NCI-H510A (cell line): ENCODE results near the gene ST6GALNAC5.
"Not testable (repeated sequence)": the region's sequence is repeated elsewhere in the genome, so short reads cannot be mapped to it uniquely, and the experiment has no call there.

ENCODE experiments used
- DNase-seq: peaks from one replicate; lab custom pipeline; 2025; lab: John Stamatoyannopoulos, UW

The ST6GALNAC5 gene

DNA sequence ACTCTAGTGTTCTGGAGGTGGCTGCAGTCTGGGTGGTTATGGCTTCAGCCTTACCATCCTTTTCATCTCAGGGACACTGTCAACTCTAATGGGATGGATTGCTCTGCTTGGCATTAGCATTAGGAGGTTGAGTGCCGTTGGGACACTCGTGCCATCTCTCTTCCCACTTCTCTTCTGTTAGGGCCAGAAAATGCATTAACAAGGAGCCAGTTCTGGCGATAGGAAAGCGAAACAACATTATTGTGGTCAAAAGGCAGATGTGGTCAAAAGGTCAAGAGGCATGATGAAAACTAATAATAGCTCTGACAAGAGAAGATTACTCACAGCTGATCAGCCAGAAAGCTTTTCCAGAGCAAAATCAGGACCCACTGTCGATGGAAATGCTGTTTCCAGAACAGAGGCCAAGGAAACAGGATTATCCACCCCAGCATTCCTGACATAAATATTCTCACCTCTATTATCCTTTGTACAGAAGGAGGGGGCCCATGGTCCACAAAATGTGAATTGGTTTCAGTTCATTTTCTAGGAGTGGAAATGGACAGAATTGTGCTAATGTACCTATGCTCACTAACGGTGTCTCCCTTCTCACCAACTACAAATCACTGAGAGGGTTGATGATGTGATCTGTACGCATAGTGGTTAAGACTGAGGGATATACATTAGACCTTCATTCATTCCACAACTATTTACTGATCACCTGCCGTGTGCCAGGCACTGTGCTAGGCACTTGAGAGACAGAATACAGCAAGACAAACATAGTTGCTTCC, 72.0 kb downstream of the ST6GALNAC5 start:
- DNase-seq = no peak

DNA sequence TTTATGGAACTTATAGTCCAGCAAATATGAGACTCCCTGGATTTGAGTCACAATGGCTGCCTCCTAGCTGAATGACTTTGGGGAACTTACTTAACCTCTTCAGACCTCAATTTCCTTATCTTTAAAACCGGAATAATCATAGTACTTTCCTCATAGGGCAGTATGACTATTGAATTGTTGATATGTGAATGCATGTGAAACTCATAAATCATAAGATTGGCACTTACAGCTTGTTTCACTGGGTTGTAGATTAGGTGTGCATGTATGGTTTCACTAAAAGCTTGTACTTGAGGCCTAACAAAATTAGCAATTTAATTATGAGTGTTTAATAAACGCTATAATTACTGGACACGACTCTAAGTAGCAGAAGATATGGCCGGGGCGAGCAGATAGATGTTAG, 72.5 kb downstream of the ST6GALNAC5 start:
- no peak for DNase-seq

DNA sequence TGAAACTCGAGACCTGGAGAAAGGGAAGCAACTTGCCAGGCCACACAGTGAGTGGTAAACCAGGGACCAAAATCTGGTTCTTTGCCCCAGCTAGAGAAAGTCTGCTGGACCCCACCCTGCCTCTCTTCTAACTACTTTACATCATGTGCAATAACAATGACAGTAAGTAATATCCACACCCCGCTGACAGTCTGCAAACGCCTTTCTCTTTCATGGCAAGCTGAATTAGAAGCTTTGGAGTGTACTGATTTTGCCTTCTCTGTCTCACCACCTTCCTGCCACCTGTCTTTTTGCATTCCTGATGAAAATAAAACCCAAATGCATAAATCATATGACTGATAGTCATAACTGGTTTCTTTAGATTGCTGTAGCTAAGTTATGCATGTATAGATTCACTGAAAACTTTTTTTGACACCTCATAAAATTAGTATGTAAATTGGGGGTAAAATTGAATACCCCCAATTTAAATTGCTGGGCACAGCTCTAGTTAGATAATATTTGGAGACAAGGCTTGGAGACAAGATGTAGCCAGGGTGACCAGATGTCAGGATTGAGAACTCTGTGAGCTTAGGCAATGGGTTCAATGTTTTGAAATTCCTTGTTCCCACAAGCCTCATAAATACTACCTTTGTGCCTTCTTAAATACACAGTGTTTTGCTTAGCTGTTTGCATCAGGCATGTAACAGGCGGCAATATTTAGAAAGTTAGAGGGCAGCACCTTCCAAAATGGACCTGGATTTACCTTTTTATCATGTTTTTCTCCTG, 73.5 kb downstream of the ST6GALNAC5 start:
- DNase-seq = no peak

DNA sequence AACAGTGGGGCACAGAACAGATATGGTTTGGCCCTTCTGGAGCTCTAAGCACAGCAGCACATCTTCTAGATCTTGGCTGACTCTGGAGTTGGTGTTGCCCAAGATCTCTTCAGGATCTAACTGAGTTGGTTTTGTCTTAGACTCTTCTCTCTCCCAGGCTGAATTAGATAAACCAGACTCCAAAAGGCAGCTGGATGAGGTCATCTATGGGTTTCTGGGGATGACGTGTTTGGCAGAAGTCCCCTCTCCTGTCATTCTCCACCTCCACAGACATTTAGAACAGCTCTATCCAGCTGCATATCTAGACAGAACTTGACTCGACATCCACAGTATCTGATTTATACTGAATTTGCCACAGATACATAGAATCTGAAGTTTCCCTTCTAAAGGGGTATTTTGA, 75.3 kb downstream of the ST6GALNAC5 start:
- DNase-seq = no peak

DNA sequence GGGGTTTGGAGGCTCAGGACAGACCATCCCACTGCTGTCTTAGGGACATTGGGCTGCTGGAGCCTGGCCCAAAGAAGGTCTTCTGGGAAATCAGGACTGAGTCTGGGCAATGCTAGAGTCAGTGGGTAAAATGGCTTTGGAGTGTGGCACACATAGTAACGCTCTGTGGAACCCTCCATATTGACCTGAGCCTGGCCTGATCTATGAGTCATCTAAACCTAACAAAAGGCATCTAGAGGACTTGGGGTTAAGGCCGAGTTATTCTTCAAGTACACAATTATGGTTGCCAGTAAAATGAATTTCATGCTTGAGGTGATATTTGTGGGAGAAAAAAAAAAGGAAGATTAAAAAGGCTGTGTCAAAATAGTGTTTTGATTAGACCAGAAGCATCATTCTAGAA, 77.7 kb downstream of the ST6GALNAC5 start:
- DNase-seq = no peak

DNA sequence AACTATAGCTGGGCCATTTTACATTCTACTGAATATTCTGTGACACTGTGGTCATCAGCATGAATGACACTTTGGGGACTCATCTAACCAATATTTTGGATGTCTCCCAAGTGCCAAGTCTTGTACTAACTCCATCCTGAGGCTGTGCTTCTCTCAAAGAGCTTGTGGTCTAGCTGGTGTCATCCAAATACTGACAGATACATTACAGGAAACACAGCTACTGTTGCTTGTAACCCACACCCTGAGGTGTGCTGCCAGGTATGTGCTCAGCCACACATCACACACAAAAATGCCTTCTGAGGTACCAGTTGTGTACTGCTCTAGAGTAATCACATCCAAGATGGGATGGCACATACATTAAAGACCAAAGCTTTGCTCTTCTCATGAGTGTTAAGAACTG, 81.6 kb downstream of the ST6GALNAC5 start:
- no peak for DNase-seq

DNA sequence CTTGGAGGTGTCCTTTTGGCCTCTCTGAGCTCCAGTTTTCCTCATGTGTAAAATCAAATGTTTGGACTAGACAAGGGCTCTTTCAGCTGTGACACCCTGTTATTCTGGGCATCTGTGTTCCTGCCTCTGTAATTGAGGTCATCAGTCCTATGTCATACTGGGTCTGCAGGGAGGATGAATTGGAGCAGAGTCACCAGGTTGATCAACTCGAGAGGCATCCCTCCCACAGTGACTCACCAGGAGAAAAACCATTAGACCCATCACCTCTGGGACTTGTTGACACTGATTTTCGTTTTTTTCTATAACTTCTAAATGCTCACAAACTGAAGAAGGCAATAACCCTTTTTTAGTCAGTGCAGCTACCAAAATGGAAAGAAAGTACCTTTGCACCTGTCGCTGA, 82.2 kb downstream of the ST6GALNAC5 start:
- DNase-seq = no peak

DNA sequence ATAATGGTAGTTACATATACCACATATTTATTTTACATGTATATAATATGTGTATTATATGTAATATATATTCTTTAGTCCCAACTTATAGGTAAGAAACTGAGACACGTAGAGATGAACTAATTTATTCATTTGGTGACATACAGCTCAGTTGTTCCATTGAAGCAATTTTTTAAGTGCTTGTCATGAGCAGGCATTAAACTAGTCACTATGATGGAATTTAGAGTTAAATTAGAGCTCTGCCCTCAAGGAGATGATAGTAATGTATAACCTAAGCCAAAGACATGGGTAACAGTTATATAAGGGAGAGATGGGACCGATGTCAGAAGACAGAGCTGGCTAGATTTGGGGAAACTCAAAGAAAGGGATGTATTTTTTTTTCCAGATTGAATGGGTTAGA, 83.0 kb downstream of the ST6GALNAC5 start:
- DNase-seq = no peak

DNA sequence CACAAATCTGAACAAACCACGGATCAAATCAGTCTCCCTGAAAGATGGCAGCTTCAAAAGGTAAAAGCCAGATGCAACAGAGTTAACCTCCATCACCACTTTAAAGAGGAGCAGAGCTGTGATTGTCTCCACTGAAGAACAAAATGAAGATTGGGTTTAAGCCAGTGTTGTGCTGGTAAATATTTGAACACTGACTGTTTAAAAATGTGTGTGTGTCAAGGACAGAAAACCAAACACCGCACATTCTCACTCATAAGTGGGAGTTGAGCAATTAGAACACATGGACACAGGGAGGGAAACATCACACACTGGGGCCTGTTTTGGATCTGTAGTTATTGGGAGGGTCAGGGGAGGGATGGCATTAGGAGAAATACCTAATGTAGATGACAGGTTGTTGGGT, 83.9 kb downstream of the ST6GALNAC5 start:
- no peak for DNase-seq

DNA sequence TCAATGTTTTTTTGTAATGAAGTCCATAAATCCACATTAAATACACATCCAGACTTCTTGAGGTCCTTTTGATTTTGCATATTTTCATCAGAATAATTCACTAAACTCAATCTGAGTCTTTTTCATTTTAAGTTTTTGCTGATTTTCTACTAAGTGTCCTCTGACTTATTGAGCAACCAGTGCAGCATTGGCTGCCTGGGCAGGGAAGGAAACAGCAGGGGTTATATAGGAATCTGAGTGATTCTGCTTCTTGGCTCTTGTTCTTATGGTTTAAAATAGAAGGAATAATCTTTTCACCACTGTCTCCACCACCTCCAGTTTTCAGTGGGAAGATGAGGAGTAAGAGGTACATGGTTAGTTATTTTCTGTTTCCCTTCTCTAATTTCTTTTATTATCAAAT, 88.4 kb downstream of the ST6GALNAC5 start:
- no peak for DNase-seq

DNA sequence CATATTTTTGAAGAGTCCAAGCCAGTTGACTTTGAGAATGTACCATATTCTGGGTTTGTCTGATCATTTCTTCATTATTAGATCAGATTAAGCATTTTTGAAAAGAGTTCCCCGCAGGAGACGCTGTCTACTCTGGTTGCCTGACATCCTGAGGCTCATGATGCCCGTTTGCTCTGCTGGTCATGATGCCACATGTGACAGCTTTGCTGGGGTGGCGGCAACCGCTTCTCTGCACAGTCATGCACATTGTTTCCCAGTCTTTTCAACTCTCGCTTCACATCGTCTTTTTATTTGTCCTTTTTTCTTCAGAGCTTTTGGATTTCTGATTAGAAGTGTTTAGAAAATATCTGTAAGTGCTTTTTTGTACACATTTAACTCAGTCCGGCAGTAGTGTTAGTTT, 90.7 kb downstream of the ST6GALNAC5 start:
- DNase-seq = no peak

DNA sequence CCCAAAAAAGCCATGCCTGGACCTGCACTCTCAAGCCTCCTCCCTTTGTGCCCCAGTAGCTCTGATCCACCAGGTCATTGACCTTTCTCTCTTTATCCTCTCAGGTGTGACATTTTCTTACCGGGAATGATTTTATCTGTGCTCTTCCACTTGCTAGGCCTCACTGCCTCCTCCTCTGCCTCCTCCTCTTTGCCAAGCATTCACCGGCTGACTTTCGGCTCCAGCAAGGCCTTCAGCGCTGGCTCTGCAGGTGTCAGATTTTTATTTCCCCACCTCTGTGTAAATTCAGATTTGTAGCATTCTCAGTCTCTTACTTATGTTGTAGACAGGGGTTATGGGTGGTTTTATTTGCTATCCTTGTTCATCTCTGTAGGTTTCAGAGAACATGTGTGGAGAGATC, 91.5 kb downstream of the ST6GALNAC5 start:
- DNase-seq = no peak

DNA sequence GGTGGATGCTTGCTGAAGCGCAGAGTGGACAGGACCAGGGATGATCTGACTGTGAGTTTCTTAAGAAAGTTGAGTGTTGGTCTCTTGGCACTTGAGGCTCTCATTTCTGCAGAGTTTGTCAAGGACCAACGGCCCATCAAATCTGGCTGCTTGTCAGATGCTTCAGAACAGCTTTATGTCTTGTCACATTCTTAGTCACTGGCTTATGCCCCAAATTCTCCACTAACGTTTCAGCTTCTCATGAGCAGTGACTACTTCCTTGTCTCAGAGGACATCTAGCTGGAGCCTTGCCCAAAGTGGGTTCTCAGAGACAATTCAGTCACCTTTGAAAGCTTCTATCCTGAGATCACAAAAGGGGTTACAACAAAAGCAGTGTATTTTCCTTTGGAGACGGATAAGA, 92.3 kb downstream of the ST6GALNAC5 start:
- no peak for DNase-seq

DNA sequence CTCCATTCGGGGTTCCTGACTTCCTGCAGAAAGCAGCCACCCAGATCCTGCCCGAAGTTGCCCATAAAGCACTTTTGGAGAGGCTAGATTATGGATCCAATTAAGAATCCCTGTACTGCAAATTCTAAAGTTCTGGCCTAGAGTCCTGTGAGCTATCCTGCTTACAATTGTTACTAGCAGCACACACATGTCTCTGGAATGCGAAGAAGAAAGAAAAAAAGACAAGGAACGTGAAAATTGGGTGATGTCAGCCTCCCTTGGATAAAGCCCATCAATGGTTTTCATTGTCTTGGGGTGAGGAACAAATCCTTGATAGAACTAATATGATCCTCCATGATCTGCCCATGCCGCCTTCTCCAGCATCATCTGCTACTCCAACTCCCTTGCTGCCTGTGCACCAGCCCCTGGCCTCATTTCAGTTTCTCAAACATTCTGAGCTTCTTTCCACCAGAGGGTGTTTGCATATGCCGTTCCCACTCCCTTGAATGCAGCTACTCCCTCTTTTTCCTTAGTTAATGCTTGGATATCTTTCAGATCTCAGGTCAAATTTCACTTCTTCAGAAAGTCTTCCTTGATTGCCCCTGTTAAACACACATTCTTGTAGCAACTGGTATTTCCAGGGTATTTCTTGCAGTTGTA, 94.0 kb downstream of the ST6GALNAC5 start:
- DNase-seq = no peak

DNA sequence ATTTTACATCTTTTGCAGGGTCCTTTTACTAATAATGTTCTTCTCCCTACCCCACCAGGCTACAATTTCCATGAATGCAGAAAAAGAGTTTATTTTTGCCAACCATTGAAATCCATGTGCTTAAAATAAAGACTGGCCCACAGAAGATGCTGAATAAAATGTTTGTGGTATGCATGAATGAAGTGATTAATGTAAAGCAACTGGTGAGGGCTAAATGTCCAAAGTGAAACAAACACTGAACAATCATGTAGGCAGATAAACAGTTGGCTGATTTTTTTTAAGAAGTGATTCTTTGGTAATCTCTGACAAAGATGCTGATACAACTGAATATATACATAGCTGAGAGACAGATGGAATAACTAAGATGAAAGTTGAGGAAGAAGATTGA, 94.5 kb downstream of the ST6GALNAC5 start:
- no peak for DNase-seq

DNA sequence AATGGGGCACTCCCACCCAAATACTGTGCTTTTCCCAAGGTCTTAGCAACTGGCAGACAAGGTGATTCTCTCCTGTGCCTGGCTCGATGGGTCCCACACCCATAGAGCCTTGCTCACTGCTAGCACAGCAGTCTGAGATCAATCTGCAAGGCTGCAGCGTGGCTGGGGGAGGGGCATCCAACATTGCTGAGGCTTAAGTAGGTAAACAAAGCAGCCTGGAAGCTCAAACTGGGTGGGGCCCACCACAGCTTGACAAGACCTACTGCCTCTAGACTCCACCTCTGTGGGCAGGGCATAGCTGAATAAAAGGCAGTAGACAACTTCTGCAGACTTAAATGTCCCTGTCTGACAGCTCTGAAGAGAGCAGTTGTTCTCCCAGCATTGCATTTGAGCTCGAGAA, 114.0 kb downstream of the ST6GALNAC5 start:
- not testable (repeated sequence) for DNase-seq

DNA sequence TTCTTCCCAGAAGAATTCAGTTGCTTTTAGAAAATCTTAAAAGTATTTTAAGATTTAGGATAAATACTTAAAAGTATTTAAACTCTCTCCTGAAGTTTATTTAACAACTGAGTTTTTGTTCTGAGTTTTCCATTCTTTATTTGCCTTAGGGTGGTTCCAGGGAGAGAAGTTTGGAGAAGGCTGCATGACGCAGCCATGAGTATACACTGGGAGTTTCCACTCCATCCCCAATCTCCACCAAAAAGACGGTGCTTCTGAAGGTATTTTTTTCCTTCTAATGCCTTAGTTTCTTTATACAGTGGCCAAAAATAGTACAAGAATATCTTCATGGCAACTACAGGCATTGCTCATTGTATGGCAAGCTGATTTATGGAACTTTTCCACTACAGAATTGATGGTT, 122.7 kb downstream of the ST6GALNAC5 start:
- DNase-seq = no peak

DNA sequence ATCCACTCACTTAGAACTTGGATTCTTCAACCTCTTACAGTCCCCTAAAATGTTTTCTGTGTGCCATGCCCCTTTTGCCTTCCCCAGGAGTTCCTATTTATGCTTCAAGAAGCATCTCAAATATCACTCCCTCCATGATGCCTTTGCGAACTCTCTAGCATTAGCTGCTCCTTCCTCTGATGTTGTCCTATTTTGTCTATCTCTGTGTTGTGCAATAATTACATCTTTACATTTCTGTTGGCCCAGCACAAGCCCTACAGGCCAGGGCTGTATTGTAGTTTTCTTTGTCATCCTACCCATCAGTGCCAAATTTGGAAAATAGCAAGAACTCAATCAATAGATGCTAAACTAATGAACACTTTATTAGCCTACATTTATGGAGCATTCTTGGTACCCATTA, 125.8 kb downstream of the ST6GALNAC5 start:
- DNase-seq = no peak

DNA sequence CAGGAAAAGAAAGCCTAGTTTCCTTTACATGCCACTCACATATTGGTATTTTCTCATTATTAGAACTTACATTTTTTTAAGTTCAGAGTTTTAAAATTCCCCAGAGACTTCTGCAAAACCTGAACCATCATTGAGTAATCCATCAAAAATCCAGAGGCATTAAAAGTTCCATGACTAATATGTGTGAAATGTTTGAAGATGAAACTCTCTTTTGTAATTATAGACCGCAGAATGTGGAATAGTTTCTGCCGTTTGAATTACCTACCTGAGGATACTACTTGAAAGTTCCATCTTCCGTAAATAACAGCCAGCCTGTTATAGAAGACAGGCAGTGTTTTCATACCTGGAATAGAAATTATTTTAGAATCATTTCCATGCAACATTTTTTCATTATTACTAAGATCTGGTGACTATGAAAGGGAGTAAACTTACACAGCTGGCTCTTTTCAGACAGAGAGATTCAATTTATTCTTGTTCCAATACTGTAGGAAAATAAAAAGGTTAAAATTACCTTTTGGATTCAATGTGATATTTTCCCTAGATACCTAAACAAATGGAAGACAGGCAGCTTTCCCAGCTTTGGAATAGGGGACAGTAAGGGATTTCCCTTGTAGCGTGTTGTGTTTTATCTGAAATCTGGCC, 131.4 kb downstream of the ST6GALNAC5 start:
- no peak for DNase-seq

DNA sequence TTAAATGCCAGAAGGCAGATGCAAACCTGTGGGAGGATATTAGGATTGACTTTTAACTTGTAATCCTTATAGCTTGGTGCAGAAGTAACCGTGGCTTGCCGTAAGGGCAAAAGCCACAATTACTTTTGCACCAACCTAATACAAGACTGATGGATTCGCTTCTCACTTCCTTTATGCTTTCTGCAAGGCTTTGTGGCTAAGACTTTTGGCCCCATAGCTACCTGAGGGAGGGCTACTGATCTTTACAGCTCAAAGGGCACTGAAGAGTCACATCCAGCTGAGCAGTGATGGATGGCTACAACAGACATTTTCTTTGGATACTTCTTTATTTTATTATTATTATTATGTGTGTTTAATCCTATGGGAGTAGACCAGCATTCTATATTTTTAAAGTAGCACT, 140.4 kb downstream of the ST6GALNAC5 start:
- no peak for DNase-seq

DNA sequence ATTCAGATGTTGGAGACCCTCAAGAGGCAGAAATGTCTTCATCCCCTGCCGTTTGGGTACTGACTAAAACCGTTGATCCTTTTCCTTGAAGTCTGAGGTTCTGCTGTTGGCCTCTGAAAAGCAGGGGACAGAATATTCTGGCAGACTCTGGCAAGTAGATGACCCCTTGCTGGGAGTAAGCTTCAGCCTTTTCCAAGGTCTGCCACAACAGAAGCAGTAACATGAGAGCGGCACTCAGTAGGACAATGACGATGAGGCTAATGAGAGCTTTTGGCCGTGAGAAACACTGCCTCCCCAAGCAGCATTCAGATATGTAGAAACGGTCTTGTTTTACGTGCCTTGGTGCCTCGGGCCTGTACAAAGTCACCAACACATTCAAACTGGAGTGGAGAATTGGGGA, 143.7 kb downstream of the ST6GALNAC5 start:
- no peak for DNase-seq

DNA sequence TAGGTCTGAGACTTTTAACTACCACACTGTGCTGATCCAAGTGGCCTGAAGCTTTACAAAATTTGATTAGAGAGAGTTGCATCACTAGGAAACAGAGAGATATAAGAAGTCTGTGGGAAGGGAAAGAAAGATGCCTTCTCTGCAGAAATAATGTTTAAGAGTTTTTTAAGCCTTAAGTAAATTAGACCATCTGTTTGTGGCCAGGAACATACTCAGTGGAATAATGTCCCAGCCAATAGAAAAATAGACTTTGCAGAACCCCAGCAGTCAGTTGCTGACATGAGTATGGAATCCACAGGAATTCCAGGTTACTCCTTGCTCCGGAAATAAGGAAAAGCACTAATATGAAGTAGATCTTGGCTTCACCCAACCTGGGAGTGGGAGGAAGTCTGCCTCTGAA, 144.8 kb downstream of the ST6GALNAC5 start:
- no peak for DNase-seq
